AG04450 (cell line): Measurements from ENCODE around the gene PDLIM5. TPM values are rescaled to one million over a fixed set of nuclear protein-coding genes. Genes with fewer than 3 reads are reported as not detected.

Experiments used
- CTCF ChIA-PET: fragments of 300-600, 350-600 bp; formaldehyde crosslinking; extraction: SDS; loops from one replicate; lab custom pipeline; 2022; ENCODE audit warnings: antibody characterized with exemption, inconsistent platforms; lab: Charles Lee
- POLR2A ChIA-PET: fragments of 350-600 bp; formaldehyde crosslinking; extraction: SDS; loops from one replicate; lab custom pipeline; 2021; ENCODE audit warnings: antibody characterized with exemption, inconsistent platforms; lab: Yijun Ruan, JAX
- DNase-seq: peaks from one replicate; pipeline ENCODE4 v3.0.0-alpha.2; 2011; ENCODE audit warnings: low read depth, low spot score
- H3K27ac ChIP-seq: one replicate; pipeline ENCODE4 v1.5.1; 2012; ENCODE audit warnings: low read depth, low read length, control low read depth
- H3K27me3 ChIP-seq: one replicate; pipeline ENCODE4 v1.6.0; 2012; ENCODE audit warnings: low read length; ENCODE audit not compliant: control insufficient read depth, insufficient read depth
- H3K4me3 ChIP-seq: 2 replicates; pipeline ENCODE4 v1.5.1; 2011; ENCODE audit warnings: mild to moderate bottlenecking, low read depth, low read length, control low read depth
- H3K9me3 ChIP-seq: 2 replicates; pipeline ENCODE4 v1.5.1; 2012; ENCODE audit warnings: low read length; ENCODE audit not compliant: control insufficient read depth, insufficient read depth
- polyA plus RNA-seq: library from polyadenylated mRNA; depleted of rRNA; stranded (reverse); fragments of >200 nt; gene quantifications from 2 replicates; pipeline ENCODE4 v1.2.3, GENCODE V29; 2011
- TF ChIP-seq, protein P1 (sequence below): IDR thresholded peaks from 2 replicates; pipeline ENCODE4 v1.5.1; 2011; ENCODE audit warnings: low read depth, low read length, control low read depth, inconsistent platforms

Gene PDLIM5
- polyA plus RNA-seq, 1 experiment = 81.5 TPM

DNA sequence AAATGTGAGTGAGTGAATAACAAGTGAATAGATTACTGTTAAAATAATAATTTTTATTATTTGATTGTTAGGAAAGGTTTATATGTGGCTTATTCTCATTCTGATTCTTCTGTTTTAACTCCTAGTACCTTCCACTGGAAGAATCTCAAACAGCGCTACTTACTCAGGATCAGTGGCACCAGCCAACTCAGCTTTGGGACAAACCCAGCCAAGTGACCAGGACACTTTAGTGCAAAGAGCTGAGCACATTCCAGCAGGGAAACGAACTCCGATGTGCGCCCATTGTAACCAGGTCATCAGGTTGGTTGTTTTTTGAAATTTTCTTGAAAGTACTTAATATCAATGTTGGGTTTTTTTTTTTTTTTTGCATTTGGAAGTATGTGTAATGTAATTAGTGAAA is 188.4 kb downstream of the PDLIM5 start:
- POLR2A ChIA-PET = no interaction called here
- no peak for DNase-seq
- CTCF ChIA-PET = no interaction called here
- H3K4me3 ChIP-seq = no peak overlapping the region
- no peak overlapping the region for H3K27ac ChIP-seq
- H3K27me3 ChIP-seq = no peaks in the 10 kb centered on the region
- TF ChIP-seq, protein P1, sequence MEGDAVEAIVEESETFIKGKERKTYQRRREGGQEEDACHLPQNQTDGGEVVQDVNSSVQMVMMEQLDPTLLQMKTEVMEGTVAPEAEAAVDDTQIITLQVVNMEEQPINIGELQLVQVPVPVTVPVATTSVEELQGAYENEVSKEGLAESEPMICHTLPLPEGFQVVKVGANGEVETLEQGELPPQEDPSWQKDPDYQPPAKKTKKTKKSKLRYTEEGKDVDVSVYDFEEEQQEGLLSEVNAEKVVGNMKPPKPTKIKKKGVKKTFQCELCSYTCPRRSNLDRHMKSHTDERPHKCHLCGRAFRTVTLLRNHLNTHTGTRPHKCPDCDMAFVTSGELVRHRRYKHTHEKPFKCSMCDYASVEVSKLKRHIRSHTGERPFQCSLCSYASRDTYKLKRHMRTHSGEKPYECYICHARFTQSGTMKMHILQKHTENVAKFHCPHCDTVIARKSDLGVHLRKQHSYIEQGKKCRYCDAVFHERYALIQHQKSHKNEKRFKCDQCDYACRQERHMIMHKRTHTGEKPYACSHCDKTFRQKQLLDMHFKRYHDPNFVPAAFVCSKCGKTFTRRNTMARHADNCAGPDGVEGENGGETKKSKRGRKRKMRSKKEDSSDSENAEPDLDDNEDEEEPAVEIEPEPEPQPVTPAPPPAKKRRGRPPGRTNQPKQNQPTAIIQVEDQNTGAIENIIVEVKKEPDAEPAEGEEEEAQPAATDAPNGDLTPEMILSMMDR = no peak
- H3K9me3 ChIP-seq = no peaks in the 10 kb centered on the region

- POLR2A ChIA-PET = no interaction called here
- CTCF ChIA-PET = interaction anchor here (1.8 kb wide), 1 partner anchor 20 kb away, joined by 10 read pairs; no protein-coding TSS in a partner anchor
- Histone ChIP-seq H3K27ac (no peak overlapping the region), H3K9me3 (no peaks in the 10 kb centered on the region), H3K4me3 (no peak overlapping the region), H3K27me3 (no peaks in the 10 kb centered on the region)
- no peak for DNase-seq
- TF ChIP-seq, protein P1 = no peak
Observed at GRCh38 chr4:94641702-94642560, 190.2 kb downstream of the PDLIM5 start.

- no peak for DNase-seq
- H3K9me3 ChIP-seq = no peaks in the 10 kb centered on the region
- CTCF ChIA-PET = interaction anchor here (1.8 kb wide), 1 partner anchor 21 kb away, joined by 10 read pairs; no protein-coding TSS in a partner anchor
- TF ChIP-seq, protein P1 = no peak
- no peak overlapping the region for H3K27ac ChIP-seq
- H3K4me3 ChIP-seq = no peak overlapping the region
- H3K27me3 ChIP-seq = no peaks in the 10 kb centered on the region
- POLR2A ChIA-PET = no interaction called here
Observed at GRCh38 chr4:94642561-94642866, 190.8 kb downstream of the PDLIM5 start.

- POLR2A ChIA-PET = no interaction called here
- no peaks in the 10 kb centered on the region for H3K27me3 ChIP-seq
- DNase-seq = no peak
- no peaks in the 10 kb centered on the region for H3K9me3 ChIP-seq
- TF ChIP-seq, protein P1 = no peak
- no peak overlapping the region for H3K27ac ChIP-seq
- H3K4me3 ChIP-seq = no peak overlapping the region
- CTCF ChIA-PET = no interaction called here
Observed at GRCh38 chr4:94648699-94649098, 197.0 kb downstream of the PDLIM5 start.

DNA sequence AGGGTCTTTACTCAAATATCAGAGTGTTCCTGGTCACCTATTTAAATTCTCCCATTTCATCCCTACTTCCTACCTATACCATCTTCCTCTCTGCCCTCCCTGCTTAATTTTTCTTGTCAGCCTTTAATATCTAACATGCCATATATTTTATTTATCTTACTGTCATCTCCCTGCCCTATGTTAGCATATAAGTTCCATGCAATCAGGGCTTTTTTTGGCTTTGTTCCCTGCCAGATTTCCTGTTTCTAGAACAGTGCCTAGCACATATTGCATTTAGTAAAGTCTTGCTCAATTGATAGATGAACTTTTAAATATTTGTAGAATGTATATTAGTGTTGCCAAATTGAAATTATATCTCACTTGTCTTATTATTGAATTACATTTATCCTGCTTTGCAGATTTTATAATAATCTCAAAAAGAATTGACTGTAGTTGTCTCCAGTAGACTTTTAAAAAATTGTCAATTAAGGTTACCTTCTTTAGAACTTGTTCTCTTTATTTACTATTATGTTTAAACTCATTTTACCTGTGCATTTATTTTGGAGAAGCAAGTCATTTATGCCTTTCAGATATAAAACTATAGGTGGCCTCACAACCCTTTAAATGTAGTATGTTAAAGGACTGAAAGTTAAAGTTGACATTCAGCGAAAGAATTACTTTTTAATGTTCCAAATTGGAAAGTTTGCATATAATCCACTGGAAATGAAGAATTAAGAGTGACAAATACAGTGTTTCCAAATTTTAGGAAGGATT is 197.8 kb downstream of the PDLIM5 start:
- Histone ChIP-seq H3K9me3 (no peaks in the 10 kb centered on the region), H3K27ac (no peak overlapping the region), H3K4me3 (no peak overlapping the region), H3K27me3 (no peaks in the 10 kb centered on the region)
- DNase-seq = no peak
- POLR2A ChIA-PET = no interaction called here
- TF ChIP-seq, protein P1 = no peak
- CTCF ChIA-PET = interaction anchor here (1.3 kb wide), 1 partner anchor 243 kb away, joined by 3 read pairs; no protein-coding TSS in a partner anchor
